GM12878 (cell line): ENCODE results near the gene KRTAP10-7. TPM values are rescaled to one million over a fixed set of nuclear protein-coding genes. Genes with fewer than 3 reads are reported as not detected.

ENCODE experiments used
- ATAC-seq: fragments of 200-7000 bp; cut with Tn5 transposase; 3 replicates; pipeline ENCODE4 v1.9.1; 2020; ENCODE audit warnings: mild to moderate bottlenecking, moderate library complexity
- BruUV-seq: library from RNA; stranded (reverse); fragments of 400-500 nt; replicated peaks from 2 replicates; lab custom pipeline; 2021; lab: Mats Ljungman, UMichigan
- CTCF ChIA-PET: fragments of 300-600 bp; sonication (Branson Sonifier 250); formaldehyde crosslinking; extraction: SDS; loops from one replicate; lab custom pipeline; 2021; ENCODE audit warnings: inconsistent platforms; lab: Yijun Ruan, JAX
- POLR2A ChIA-PET: fragments of 350-600 bp; formaldehyde crosslinking; extraction: SDS; loops from one replicate; lab custom pipeline; 2021; ENCODE audit warnings: inconsistent platforms; lab: Charles Lee
- RAD21 ChIA-PET: fragments of 300-600 bp; sonication (Branson Sonifier 250); formaldehyde crosslinking; loops from one replicate; lab custom pipeline; 2023; ENCODE audit warnings: antibody characterized with exemption; ENCODE audit not compliant: unreplicated experiment; lab: Charles Lee
- SMC1A ChIA-PET: fragments of 300-600 bp; sonication (Branson Sonifier 250); formaldehyde crosslinking; loops from one replicate; lab custom pipeline; 2023; ENCODE audit not compliant: unreplicated experiment, uncharacterized antibody; lab: Charles Lee
- DNase-seq: peaks from one replicate; pipeline ENCODE4 v3.0.0-alpha.2; 2011; ENCODE audit warnings: low read depth, low spot score
- FAIRE-seq: peaks from 3 replicates; lab custom pipeline; 2011; peaks lifted over from hg19 to GRCh38; lab: Jason Lieb, UNC
- H2AFZ ChIP-seq: 2 replicates; pipeline ENCODE4 v1.6.0; 2011; ENCODE audit warnings: low read depth, low read length, control low read depth; ENCODE audit not compliant: control insufficient read depth
- H3K27ac ChIP-seq: 2 replicates; pipeline ENCODE4 v1.5.1; 2011; ENCODE audit warnings: control low read depth; ENCODE audit not compliant: control insufficient read depth, insufficient read depth
- H3K27me3 ChIP-seq, 2 experiments: replicated peaks in 1 of 2; 2 replicates each; pipeline versions ENCODE4 v1.6.0 to v1.6.1; 2011; ENCODE audit warnings: low read length in 1 of 2; ENCODE audit not compliant: control insufficient read depth in 2 of 2, insufficient read depth in 2 of 2
- H3K36me3 ChIP-seq, 2 experiments: 2 replicates each; pipeline ENCODE4 v1.5.1; 2011; ENCODE audit warnings: low read length in 1 of 2; ENCODE audit not compliant: control insufficient read depth in 2 of 2, insufficient read depth in 2 of 2
- H3K4me1 ChIP-seq: 2 replicates; pipeline ENCODE4 v1.6.1; 2011; ENCODE audit warnings: mild to moderate bottlenecking, low read length, moderate library complexity, mixed read lengths; ENCODE audit not compliant: control insufficient read depth, insufficient read depth
- H3K4me2 ChIP-seq: 2 replicates; pipeline ENCODE4 v1.6.0; 2011; ENCODE audit warnings: control low read depth; ENCODE audit not compliant: control insufficient read depth, insufficient read depth
- H3K4me3 ChIP-seq: fragments of 200-600 bp; sonication (generic); 2 replicates; pipeline ENCODE4 v1.5.1; 2016
- H3K79me2 ChIP-seq: 2 replicates; pipeline ENCODE4 v1.6.0; 2011; ENCODE audit warnings: low read length; ENCODE audit not compliant: control insufficient read depth, insufficient read depth
- H3K9ac ChIP-seq: 2 replicates; pipeline ENCODE4 v1.8.0; 2011; ENCODE audit warnings: low read length, control low read depth, mixed read lengths; ENCODE audit not compliant: control insufficient read depth, insufficient read depth
- H3K9me3 ChIP-seq: replicated peaks from 3 replicates; pipeline ENCODE4 v1.5.1; 2011; ENCODE audit warnings: mild to moderate bottlenecking, low read length; ENCODE audit not compliant: control insufficient read depth, insufficient read depth
- H4K20me1 ChIP-seq: 2 replicates; pipeline ENCODE4 v1.6.0; 2011; ENCODE audit not compliant: control insufficient read depth, insufficient read depth
- ATF2 ChIP-seq: IDR thresholded peaks from 2 replicates; pipeline ENCODE4 v1.6.1; 2012; ENCODE audit warnings: low read length, inconsistent platforms
- BCL3 ChIP-seq: IDR thresholded peaks from 2 replicates; pipeline ENCODE4 v1.6.1; 2011; ENCODE audit warnings: borderline replicate concordance, low read depth, mild to moderate bottlenecking, moderate library complexity, low read length; ENCODE audit not compliant: insufficient read depth, poor library complexity, severe bottlenecking
- CHD2 ChIP-seq: IDR thresholded peaks from 2 replicates; pipeline ENCODE4 v1.6.1; 2011; ENCODE audit warnings: low read depth, low read length, improper control_type of control experiment, borderline replicate concordance
- E2F4 ChIP-seq: IDR thresholded peaks from 2 replicates; pipeline ENCODE4 v1.6.1; 2012; ENCODE audit warnings: low read depth, low read length, improper control_type of control experiment
- FOXM1 ChIP-seq: IDR thresholded peaks from 2 replicates; pipeline ENCODE4 v1.6.1; 2012; ENCODE audit warnings: low read depth, mild to moderate bottlenecking, inconsistent platforms, low read length, moderate library complexity
- HCFC1 ChIP-seq: fragments of 150-350 bp; IDR thresholded peaks from 2 replicates; pipeline ENCODE4 v1.6.1; 2014; ENCODE audit warnings: low read length
- KAT2A ChIP-seq: conservative IDR thresholded peaks from 2 replicates; pipeline ENCODE4 v1.6.1; 2011; ENCODE audit warnings: low read depth, low read length; ENCODE audit not compliant: control insufficient read depth
- MYB ChIP-seq: fragments of 150-350 bp; IDR thresholded peaks from 2 replicates; pipeline ENCODE4 v1.6.1; 2014; ENCODE audit warnings: mild to moderate bottlenecking, low read depth, low read length, borderline replicate concordance
- SKIL ChIP-seq: fragments of 450-650 bp; IDR thresholded peaks from 2 replicates; pipeline ENCODE4 v1.6.1; 2017; ENCODE audit warnings: mild to moderate bottlenecking, low read depth, inconsistent platforms; ENCODE audit not compliant: poor library complexity, severe bottlenecking
- ZBED1 ChIP-seq: IDR thresholded peaks from 2 replicates; pipeline ENCODE4 v1.6.1; 2016; ENCODE audit warnings: borderline replicate concordance
- WGBS: methylation state at CpG from one replicate; pipeline ENCODE4 v1.1.6; 2016; ENCODE audit warnings: low lambda C conversion rate; ENCODE audit not compliant: insufficient replicate concordance, insufficient coverage; ENCODE audit errors: missing lambda C conversion rate; 5-methylcytosine and 5-hydroxymethylcytosine counted together
- in situ Hi-C: fragments of 300-500 bp; cut with MboI; formaldehyde crosslinking; loops from 9 replicates; pipeline ENCODE4 v1.14.3; 2018; ENCODE audit warnings: mixed read lengths
- intact Hi-C: fragments of 100-400 bp; cut with micrococcal nuclease; formaldehyde crosslinking; loops from one replicate; pipeline ENCODE4 v1.14.2; 2022; ENCODE audit not compliant: unreplicated experiment
- polyA plus RNA-seq, 11 experiments: library from polyadenylated mRNA; depleted of rRNA in 4 of 11; unstranded in 6 of 11; stranded (reverse) in 5 of 11; fragments of >200 nt; fragmentation: Nextera tagmentation in 4 of 11; fragmentation: Illumina TruSeq in 1 of 11; extraction: Ambion mirVana in 4 of 11; extraction: Trizol in 1 of 11; gene quantifications; 1 replicate in 1 of 11; 2 replicates in 10 of 11; pipeline versions ENCODE4 v1.2.1 to v1.2.3, GENCODE V29; 2011 to 2016; ENCODE audit warnings: inconsistent platforms in 2 of 11, missing spikeins in 2 of 11, low read depth in 1 of 11
- total RNA-seq, 4 experiments: library from RNA; depleted of rRNA in 3 of 4; stranded (reverse); fragments of >200 nt in 3 of 4; fragmentation: Illumina TruSeq in 1 of 4; extraction: Trizol in 1 of 4; gene quantifications; 2 replicates each; pipeline versions ENCODE4 v1.2.1 to v1.2.3, GENCODE V29; 2013 to 2021
- TF ChIP-seq, protein P1 (sequence below), 3 experiments: IDR thresholded peaks in 2 of 3; conservative IDR thresholded peaks in 1 of 3; 2 replicates each; pipeline ENCODE4 v1.5.1; 2011; ENCODE audit warnings: low read depth in 3 of 3, low read length in 3 of 3, mild to moderate bottlenecking in 3 of 3, control low read depth in 2 of 3, moderate library complexity in 2 of 3, inconsistent platforms in 1 of 3, mixed read lengths in 1 of 3; ENCODE audit not compliant: control insufficient read depth in 2 of 3, insufficient read depth in 1 of 3; ENCODE audit errors: extremely low read depth in 1 of 3

Gene KRTAP10-7
- total and polyA plus RNA-seq, 10 of the 15 experiments (the other 5 are each of a cell fraction or from before 2014, with no cell fraction given) = not detected

DNA sequence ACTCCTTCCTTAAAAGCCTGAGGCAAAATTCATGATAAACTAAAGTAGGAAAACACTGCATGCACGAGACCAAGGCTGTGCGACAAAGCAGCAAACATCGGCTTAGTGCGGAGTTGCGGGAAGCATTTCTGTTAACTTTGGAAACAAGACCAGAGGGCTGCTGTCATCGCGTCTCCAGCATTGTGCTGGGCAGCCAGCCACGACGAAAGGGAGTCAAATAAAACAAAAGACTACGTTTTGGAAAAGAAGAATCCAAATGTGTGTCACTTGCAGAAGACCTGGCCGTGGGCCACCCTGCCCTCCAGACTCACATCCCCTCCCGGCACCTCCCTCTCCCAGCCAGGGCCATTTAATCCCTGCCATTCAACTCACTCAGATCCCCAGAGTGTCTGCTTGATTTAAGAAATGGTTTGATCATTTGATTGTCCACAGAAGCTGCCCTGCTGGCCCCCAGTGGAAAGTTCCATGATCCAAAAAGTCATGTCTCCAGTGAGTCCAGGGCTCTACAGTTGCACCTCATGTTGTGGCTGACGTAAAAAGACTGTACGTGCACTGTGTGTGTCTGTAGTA lies 43.4 kb downstream of the KRTAP10-7 start:
- in situ Hi-C loops = no loop called here
- intact Hi-C loops = no loop called here
- TF ChIP-seq, protein P1, sequence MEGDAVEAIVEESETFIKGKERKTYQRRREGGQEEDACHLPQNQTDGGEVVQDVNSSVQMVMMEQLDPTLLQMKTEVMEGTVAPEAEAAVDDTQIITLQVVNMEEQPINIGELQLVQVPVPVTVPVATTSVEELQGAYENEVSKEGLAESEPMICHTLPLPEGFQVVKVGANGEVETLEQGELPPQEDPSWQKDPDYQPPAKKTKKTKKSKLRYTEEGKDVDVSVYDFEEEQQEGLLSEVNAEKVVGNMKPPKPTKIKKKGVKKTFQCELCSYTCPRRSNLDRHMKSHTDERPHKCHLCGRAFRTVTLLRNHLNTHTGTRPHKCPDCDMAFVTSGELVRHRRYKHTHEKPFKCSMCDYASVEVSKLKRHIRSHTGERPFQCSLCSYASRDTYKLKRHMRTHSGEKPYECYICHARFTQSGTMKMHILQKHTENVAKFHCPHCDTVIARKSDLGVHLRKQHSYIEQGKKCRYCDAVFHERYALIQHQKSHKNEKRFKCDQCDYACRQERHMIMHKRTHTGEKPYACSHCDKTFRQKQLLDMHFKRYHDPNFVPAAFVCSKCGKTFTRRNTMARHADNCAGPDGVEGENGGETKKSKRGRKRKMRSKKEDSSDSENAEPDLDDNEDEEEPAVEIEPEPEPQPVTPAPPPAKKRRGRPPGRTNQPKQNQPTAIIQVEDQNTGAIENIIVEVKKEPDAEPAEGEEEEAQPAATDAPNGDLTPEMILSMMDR (IDR thresholded peaks at IDR 0.05 in 2 of 3, conservative IDR thresholded peaks at IDR 0.05 in 1 of 3; ENCODE audit: control insufficient read depth in 2 of 3, extremely low read depth in 1 of 3, insufficient read depth in 1 of 3, low read depth in 3 of 3, low read length in 3 of 3) = no peak
- TF ChIP-seq MYB = no peak
- no peak for TF ChIP-seq FOXM1
- no peak for TF ChIP-seq SKIL
- TF ChIP-seq BCL3 = no peak
- TF ChIP-seq E2F4 = no peak
- no peak for TF ChIP-seq KAT2A
- TF ChIP-seq ZBED1 = no peak
- TF ChIP-seq CHD2 = no peak
- TF ChIP-seq ATF2 = no peak
- no peak for TF ChIP-seq HCFC1

More for the DNA sequence above, 43.4 kb downstream of the KRTAP10-7 start:
- ChIA-PET CTCF (no interaction called here), SMC1A (no interaction called here), RAD21 (no interaction called here), POLR2A (no interaction called here)
- H3K4me1 ChIP-seq = no peaks in the 10 kb centered on the region
- no peak overlapping the region for H3K4me3 ChIP-seq
- H3K9ac ChIP-seq = no peak overlapping the region
- no peak overlapping the region for H2AFZ ChIP-seq
- peaks cover 1% of the 10 kb centered on the region; the same call in 1 of the 3 replicates for H3K9me3 ChIP-seq
- H3K79me2 ChIP-seq = no peaks in the 10 kb centered on the region
- no peak overlapping the region for H3K27ac ChIP-seq
- FAIRE-seq = no peak
- ATAC-seq = no peak
- H4K20me1 ChIP-seq = no peaks in the 10 kb centered on the region
- H3K27me3 ChIP-seq = no peaks in the 10 kb centered on the region
- DNase-seq = no peak
- H3K4me2 ChIP-seq = no peak overlapping the region
- H3K36me3 ChIP-seq = no peaks in the 10 kb centered on the region
- WGBS = 57% methylated on average over 13 of the region's 14 CpGs
- BruUV-seq = no TSS peak
